Fibroblast of mammary gland (primary cell): ENCODE results near the gene ZNF81.

Experiments used
- DNase-seq: peaks from one replicate; pipeline ENCODE4 v3.0.0-alpha.2; 2010; ENCODE audit warnings: low read depth
- H3K4me3 ChIP-seq: 2 replicates; pipeline ENCODE4 v1.5.1; 2011; ENCODE audit warnings: low read depth, mild to moderate bottlenecking, low read length, moderate library complexity; ENCODE audit not compliant: control insufficient read depth
- TF ChIP-seq, protein P1 (sequence below): conservative IDR thresholded peaks from 2 replicates; pipeline ENCODE4 v1.5.1; 2011; ENCODE audit warnings: low read depth, low read length, inconsistent platforms; ENCODE audit not compliant: control insufficient read depth, insufficient read depth

The ZNF81 gene

DNA sequence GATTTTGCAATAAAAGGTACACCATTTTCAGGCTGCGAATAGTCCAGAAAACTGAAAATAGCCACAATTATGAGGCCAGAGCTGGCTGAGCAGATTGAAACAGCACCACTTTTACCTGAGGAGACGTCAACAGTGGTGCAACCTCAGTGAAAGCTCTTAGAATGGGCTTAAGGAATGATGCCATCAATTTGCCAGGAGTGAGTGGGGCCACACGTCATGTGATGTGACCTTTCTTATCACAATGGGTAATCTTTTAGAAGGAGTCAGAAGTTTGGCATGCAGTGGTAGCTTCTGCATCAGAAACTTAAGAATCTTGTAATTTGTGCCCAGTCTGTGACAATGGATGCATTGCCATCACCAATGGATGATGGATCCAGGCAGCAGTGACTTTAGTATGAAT, 27.6 kb downstream of the ZNF81 start:
- TF ChIP-seq, protein P1, sequence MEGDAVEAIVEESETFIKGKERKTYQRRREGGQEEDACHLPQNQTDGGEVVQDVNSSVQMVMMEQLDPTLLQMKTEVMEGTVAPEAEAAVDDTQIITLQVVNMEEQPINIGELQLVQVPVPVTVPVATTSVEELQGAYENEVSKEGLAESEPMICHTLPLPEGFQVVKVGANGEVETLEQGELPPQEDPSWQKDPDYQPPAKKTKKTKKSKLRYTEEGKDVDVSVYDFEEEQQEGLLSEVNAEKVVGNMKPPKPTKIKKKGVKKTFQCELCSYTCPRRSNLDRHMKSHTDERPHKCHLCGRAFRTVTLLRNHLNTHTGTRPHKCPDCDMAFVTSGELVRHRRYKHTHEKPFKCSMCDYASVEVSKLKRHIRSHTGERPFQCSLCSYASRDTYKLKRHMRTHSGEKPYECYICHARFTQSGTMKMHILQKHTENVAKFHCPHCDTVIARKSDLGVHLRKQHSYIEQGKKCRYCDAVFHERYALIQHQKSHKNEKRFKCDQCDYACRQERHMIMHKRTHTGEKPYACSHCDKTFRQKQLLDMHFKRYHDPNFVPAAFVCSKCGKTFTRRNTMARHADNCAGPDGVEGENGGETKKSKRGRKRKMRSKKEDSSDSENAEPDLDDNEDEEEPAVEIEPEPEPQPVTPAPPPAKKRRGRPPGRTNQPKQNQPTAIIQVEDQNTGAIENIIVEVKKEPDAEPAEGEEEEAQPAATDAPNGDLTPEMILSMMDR, result no peak
- DNase-seq, result no peak
- no peak overlapping the region for H3K4me3 ChIP-seq

DNA sequence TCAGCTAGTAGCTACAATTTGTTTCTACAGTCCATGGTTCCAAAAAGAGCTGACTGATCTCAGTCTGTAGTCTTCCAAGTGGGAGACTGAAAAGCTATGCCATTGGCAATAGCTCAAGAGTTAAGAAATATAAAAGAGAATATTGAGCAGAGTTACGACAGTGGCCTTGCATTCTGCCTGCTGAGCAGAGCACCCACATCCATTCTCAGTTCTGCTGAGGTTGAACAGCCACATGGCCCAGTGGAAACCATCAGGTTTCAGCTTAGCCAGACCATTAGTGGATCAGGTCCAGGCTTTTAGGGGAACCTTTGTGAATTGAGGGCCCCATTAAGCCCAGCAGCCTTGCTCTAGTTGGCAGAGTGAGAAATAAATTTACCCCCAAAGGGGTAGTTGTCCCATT, 28.1 kb downstream of the ZNF81 start:
- DNase-seq, result no peak
- no peak overlapping the region for H3K4me3 ChIP-seq
- TF ChIP-seq, protein P1, result no peak

DNA sequence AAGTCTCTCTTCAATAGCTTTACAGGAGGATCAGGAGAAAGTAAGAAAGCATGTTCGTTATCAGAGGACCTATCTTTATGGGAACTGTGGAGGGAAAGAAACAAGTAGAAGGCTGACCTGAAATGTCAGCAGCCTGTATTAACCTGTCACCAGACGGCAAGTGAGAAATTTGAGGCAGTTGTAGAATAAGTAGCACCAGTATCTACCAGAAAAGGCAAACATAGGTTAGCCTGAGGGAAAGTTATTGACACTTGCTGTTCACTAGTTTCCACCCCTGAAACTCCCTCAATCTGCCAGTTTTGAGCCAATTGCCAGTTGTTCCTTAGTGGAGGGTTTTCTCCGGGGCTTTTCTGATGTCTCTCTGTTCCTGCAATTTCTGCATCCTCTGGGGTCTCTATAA, 36.4 kb downstream of the ZNF81 start:
- no peak overlapping the region for H3K4me3 ChIP-seq
- TF ChIP-seq, protein P1, result no peak
- no peak for DNase-seq

DNA sequence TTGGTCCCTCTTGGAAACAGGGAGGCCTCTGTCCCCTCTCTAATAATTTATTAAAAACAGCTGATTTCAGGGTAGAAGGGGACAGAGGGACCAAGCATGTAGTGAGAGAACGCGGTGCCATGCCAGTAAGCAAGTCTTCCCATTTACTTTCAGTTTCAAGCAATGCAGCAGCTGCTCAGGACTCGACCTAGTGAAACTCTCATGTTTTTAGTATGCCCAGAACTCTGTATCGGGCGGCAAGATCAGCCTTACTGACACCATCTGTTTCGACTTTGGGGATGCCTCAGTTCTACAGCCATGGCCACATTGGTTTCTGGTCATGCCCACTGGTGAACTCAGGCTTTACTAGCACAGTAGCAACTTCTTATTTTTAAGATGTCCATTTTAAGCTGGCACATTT, 40.6 kb downstream of the ZNF81 start:
- TF ChIP-seq, protein P1, result no peak
- no peak for DNase-seq
- no peak overlapping the region for H3K4me3 ChIP-seq

DNA sequence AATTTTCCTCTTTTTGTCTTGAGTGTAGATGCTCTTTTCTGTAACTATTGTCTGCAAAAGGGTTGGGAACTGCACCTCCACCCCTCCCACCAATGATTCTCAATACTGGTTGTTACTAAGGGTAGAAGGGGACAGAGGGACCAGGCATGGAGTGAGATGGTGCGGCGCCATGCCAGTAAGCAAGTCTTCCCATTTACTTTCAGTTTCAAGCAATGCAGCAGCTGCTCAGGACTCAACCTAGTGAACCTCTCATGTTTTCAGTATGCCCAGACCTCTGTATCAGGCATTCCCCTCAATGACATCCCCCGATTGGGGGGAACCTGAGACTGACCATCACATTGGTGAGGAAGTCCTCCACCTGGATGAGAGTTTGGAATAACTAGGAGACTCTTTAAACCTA, 41.5 kb downstream of the ZNF81 start:
- H3K4me3 ChIP-seq, result no peak overlapping the region
- TF ChIP-seq, protein P1, result no peak
- no peak for DNase-seq

DNA sequence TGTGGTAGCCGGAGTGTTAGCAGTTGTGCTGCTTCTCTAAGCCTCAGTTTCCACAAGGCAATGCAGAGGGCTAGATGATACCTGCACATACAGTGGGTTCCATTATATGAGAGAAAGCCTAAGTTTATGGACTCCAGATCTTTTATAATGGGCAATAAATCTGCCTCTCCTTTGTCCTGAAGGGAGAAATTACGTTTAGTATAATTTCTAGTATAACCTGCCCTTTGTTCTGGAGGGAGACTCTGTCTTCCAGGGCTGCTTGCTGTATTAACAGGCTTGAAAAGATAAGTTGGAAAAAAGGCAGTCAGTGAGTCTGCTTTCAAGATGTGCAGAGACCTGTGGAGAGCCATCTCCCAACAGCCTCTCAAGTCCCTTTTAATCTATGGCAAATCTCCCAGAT, 42.8 kb downstream of the ZNF81 start:
- H3K4me3 ChIP-seq, result no peak overlapping the region
- no peak for DNase-seq
- TF ChIP-seq, protein P1, result no peak

DNA sequence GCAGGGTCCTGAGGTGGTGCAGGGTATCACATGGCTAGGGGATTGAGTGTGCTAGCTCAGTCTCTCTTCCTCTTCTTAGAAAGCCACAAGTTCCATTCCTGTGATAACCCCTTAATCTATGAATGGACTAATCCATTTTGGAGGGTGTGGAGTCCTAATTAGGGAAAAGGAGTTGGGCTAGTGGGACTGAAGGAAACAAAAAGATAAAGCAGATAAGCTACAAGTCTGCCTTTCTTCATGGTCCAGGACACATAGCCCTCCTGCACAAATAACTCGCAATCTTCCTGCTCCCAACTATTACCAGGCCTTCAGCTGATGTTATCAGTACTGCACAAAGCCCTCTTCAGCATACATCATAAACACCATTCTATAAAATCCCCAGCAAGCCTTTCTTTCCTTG, 44.2 kb downstream of the ZNF81 start:
- TF ChIP-seq, protein P1, result no peak
- no peak for DNase-seq

More for the DNA sequence above, 44.2 kb downstream of the ZNF81 start:
- H3K4me3 ChIP-seq, result no peak overlapping the region
